BE2C (cell line): ENCODE results near the gene GRM5.
"Not testable (repeated sequence)": the region's sequence is repeated elsewhere in the genome, so short reads cannot be mapped to it uniquely, and the experiment has no call there.

Experiments
- DNase-seq: peaks from one replicate; pipeline ENCODE4 v3.0.0-alpha.2; 2020
- H3K27me3 ChIP-seq: fragments of 250-450 bp; sonication (Bioruptor Pico); 2 replicates; pipeline ENCODE4 v1.5.1; 2020; ENCODE audit warnings: mild to moderate bottlenecking
- H3K36me3 ChIP-seq: fragments of 250-450 bp; sonication (Bioruptor Pico); 2 replicates; pipeline ENCODE4 v1.5.1; 2020; ENCODE audit warnings: mild to moderate bottlenecking
- H3K4me1 ChIP-seq: fragments of 250-450 bp; sonication (Bioruptor Pico); 2 replicates; pipeline ENCODE4 v1.5.1; 2020
- H3K4me3 ChIP-seq: 2 replicates; pipeline ENCODE4 v1.5.1; 2011; ENCODE audit warnings: low read depth, low read length
- H3K9me3 ChIP-seq: fragments of 250-450 bp; sonication (Bioruptor Pico); 2 replicates; pipeline ENCODE4 v1.5.1; 2020
- TF ChIP-seq, protein P1 (sequence below): IDR thresholded peaks from 2 replicates; pipeline ENCODE4 v1.5.1; 2012; ENCODE audit warnings: mild to moderate bottlenecking, low read depth, low read length

Gene GRM5

DNA sequence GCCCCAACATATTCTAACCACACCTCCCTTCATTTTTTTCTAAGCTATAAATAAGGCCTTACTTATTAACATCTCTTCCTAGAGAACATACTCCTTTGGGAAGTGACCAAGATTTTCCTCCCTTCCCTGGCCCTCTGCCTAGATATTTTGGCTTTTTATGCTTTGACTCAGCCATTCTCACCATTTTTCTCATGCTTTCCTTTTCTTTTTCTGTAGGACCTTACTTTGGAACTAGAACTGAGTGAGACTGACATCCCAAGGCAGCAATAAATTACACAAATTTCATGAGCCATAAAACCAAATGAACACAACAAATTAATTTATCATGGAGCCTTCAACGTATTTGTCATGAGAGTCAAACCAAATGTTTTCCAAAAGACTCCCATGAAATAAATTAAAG lies 585.6 kb downstream of the GRM5 start:
- H3K4me1 ChIP-seq, result no peaks in the 10 kb centered on the region
- DNase-seq, result no peak
- TF ChIP-seq, protein P1, sequence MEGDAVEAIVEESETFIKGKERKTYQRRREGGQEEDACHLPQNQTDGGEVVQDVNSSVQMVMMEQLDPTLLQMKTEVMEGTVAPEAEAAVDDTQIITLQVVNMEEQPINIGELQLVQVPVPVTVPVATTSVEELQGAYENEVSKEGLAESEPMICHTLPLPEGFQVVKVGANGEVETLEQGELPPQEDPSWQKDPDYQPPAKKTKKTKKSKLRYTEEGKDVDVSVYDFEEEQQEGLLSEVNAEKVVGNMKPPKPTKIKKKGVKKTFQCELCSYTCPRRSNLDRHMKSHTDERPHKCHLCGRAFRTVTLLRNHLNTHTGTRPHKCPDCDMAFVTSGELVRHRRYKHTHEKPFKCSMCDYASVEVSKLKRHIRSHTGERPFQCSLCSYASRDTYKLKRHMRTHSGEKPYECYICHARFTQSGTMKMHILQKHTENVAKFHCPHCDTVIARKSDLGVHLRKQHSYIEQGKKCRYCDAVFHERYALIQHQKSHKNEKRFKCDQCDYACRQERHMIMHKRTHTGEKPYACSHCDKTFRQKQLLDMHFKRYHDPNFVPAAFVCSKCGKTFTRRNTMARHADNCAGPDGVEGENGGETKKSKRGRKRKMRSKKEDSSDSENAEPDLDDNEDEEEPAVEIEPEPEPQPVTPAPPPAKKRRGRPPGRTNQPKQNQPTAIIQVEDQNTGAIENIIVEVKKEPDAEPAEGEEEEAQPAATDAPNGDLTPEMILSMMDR, result no peak
- no peaks in the 10 kb centered on the region for H3K27me3 ChIP-seq
- no peaks in the 10 kb centered on the region for H3K36me3 ChIP-seq
- no peaks in the 10 kb centered on the region for H3K9me3 ChIP-seq
- H3K4me3 ChIP-seq, result no peak overlapping the region

DNA sequence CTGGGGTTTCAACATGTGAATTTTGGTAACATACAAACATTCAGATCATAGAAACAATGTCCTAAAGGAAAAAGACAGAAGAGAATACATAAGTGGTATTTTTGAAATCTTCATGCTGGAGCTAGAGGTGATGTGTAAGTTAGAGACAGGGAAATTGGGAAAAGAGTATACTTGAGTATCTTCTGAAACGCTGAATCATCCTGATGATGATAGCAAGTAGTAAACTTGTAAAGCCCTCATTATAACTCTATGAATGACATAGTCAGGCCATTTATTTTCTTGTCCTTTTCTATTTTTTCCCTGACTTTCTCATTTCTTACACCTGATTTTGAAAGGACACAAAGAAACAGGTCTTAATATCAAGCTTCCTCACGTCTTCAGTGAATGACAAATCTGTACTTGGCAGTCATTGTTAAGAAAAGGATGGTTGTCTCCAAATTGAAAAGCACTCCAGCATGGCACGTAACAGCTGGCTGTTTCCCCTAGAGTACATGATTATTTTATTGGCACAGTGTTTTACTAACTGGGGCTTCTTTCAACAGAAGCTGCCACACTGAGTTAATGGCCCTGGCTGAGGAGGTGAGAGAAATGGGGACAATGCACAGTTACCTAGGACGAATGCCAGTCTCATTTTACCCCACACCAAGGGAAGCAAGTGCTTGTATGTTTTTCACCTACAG lies 587.5 kb downstream of the GRM5 start:
- no peaks in the 10 kb centered on the region for H3K4me1 ChIP-seq
- H3K27me3 ChIP-seq, result no peaks in the 10 kb centered on the region
- no peaks in the 10 kb centered on the region for H3K9me3 ChIP-seq
- H3K4me3 ChIP-seq, result no peak overlapping the region
- no peak for DNase-seq
- H3K36me3 ChIP-seq, result no peaks in the 10 kb centered on the region
- TF ChIP-seq, protein P1, result no peak

DNA sequence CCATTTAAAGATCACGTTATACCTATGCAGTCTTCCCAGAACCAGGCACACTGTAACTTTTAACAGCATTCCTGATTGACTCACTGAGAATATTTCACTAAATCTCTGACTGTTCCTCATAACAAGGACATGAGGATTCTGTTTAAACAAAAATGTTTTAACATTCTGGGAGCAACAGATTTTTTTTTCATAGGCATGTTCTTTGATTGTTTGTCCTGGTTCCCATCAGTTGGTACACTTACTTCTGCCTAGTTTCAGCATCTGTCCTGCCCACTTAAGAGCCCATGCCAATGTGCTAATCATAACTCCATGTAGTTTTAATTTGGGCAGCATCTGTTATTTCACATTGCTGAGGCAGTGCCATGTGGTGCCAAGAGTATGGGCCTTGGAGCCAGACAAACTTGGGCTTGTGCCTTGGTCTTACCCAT lies 589.8 kb downstream of the GRM5 start:
- Histone ChIP-seq H3K4me3 (no peak overlapping the region), H3K9me3 (no peaks in the 10 kb centered on the region), H3K36me3 (no peaks in the 10 kb centered on the region), H3K4me1 (no peaks in the 10 kb centered on the region), H3K27me3 (no peaks in the 10 kb centered on the region)
- TF ChIP-seq, protein P1, result no peak
- DNase-seq, result no peak

DNA sequence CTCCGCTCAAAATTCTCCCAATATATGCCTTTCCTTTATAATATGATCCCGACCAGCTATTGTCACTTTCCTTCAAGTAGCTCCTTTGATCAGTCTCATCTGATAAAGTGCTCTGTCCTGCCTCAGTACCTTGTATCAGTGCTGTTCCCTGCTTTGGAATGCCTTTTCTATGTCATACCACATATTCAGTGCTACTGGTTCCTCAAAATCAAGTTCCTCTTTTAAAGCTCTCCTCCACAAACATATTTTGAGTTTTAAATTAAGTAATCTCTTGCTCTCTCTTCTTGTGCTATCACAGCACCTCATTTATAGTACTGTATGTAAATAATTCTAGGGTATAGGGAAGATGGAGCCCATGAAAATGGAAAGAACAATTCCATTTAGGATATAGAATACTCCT lies 591.1 kb downstream of the GRM5 start:
- no peak for DNase-seq
- Histone ChIP-seq H3K4me3 (no peak overlapping the region), H3K27me3 (no peaks in the 10 kb centered on the region), H3K4me1 (no peaks in the 10 kb centered on the region), H3K9me3 (no peaks in the 10 kb centered on the region), H3K36me3 (no peaks in the 10 kb centered on the region)
- TF ChIP-seq, protein P1, result no peak

DNA sequence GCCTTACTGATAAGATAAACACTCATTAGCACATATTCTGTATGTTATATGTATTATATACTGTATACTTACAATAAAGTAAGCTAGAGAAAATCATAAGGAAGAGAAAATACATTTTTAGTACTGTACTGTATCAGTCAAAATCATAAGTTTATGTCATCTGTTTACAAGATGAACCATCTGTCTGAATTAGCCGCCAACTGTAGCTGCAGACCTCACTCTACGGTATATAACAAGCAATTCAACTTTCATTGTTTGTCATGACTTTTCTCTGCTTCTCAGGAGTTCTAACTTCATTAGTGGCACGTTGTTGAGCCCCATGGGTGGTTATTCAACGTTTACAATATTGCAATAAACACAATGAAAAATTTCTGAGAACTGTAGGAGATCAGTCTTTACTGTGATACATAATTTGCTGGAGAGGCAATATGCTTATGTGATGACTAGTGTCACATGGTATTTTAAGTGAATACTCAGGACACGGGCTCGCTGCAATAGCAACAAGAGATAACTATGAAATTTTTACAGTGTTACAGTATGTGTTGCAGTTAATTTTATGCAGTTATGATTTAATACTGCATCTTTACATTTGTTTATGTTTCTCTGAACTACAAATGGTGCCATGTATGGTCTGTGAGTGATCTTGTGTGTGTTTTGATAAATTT lies 596.1 kb downstream of the GRM5 start:
- no peak for DNase-seq
- Histone ChIP-seq H3K4me3 (no peak overlapping the region), H3K27me3 (no peaks in the 10 kb centered on the region), H3K4me1 (no peaks in the 10 kb centered on the region), H3K9me3 (no peaks in the 10 kb centered on the region), H3K36me3 (no peaks in the 10 kb centered on the region)
- TF ChIP-seq, protein P1, result no peak

DNA sequence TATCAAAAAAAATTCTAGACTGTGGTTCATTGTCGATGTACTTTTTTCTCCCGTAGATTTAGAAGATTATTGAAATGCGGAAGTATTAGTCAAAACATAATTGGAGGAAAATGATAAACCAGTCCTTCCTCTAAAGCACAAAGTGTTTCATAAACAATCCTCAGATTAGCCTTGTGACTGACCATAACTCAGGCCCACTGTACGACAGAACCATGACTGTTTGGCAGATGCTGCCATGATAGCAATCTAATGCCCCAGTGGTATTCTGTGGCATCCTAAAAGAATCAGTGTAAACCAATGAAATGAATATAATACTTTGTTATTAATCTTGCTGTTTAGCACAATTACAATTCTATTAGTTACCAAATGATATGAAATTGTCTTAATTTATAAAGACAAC lies 601.3 kb downstream of the GRM5 start:
- no peaks in the 10 kb centered on the region for H3K9me3 ChIP-seq
- TF ChIP-seq, protein P1, result no peak

DNA sequence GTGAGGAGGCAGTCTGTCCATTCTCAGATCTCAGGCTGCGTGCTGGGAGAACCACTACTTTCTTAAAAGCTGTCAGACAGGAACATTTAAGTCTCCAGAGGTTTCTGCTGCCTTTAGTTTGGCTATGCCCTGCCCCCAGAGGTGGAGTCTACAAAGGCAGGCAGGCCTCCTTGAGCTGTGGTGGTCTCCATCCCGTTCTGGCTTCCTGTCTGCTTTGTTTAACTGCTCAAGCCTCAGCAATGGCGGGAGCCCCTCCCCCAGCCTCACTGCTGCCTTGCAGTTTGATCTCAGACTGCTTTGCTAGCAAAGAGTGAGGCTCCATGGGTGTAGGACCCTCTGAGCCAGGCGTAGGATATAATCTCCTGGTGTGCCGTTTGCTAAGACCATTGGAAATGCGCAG lies 602.5 kb downstream of the GRM5 start:
- DNase-seq, H3K4me3 ChIP-seq, H3K27me3 ChIP-seq, H3K36me3 ChIP-seq, H3K9me3 ChIP-seq, H3K4me1 ChIP-seq: not testable (repeated sequence)

More for the DNA sequence above, 601.3 kb downstream of the GRM5 start:
- no peaks in the 10 kb centered on the region for H3K4me1 ChIP-seq
- no peaks in the 10 kb centered on the region for H3K36me3 ChIP-seq
- H3K4me3 ChIP-seq, result no peak overlapping the region
- no peaks in the 10 kb centered on the region for H3K27me3 ChIP-seq
- DNase-seq, result no peak

DNA sequence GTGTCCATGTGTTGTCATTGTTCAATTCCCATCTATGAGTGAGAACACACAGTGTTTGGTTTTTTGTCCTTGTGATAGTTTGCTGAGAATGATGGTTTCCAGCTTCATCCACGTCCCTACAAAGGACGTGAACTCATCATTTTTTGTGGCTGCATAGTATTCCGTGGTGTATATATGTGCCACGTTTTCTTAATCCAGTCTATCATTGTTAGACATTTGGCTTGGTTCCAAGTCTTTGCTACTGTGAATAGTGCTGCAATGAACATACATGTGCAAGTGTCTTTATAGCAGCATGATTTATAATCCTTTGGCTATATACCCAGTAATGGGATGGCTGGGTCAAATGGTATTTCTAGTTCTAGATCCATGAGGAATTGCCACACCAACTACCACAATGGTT lies 607.7 kb downstream of the GRM5 start:
- not testable (repeated sequence) for H3K9me3 ChIP-seq, DNase-seq, H3K27me3 ChIP-seq, H3K4me3 ChIP-seq, H3K4me1 ChIP-seq, H3K36me3 ChIP-seq
